Testis (tissue), 3 donors: ENCODE results near the gene ZNF232. TPM values are rescaled to one million over a fixed set of nuclear protein-coding genes. Genes with fewer than 3 reads are reported as not detected.
"Not testable (repeated sequence)": the region's sequence is repeated elsewhere in the genome, so short reads cannot be mapped to it uniquely, and the experiment has no call there.

Experiments used
- DNase-seq: peaks from one replicate; pipeline ENCODE4 v3.0.0-alpha.2; 2019
- H3K27ac ChIP-seq, 2 donors: fragments of 200-600 bp; sonication (generic); one replicate each; pipeline ENCODE4 v1.5.1; 2019
- H3K27me3 ChIP-seq: fragments of 200-600 bp; sonication (generic); one replicate; pipeline ENCODE4 v1.5.1; 2019
- H3K36me3 ChIP-seq: fragments of 200-600 bp; sonication (generic); one replicate; pipeline ENCODE4 v1.5.1; 2017; ENCODE audit warnings: low read depth; ENCODE audit errors: missing control alignments
- H3K4me1 ChIP-seq: fragments of 200-600 bp; sonication (generic); one replicate; pipeline ENCODE4 v1.5.1; 2019
- H3K4me3 ChIP-seq, 2 donors: fragments of 200-600 bp; sonication (generic); one replicate each; pipeline ENCODE4 v1.5.1; 2017 to 2019
- H3K9me3 ChIP-seq: fragments of 200-600 bp; sonication (generic); one replicate; pipeline ENCODE4 v1.5.1; 2017
- CTCF ChIP-seq, 3 experiments: fragments of 450-650 bp in 2 of 3; fragments of 200-600 bp in 1 of 3; sonication (generic) in 1 of 3; IDR thresholded peaks; one replicate each; pipeline ENCODE4 v1.5.1; 2016 to 2019; ENCODE audit warnings: antibody characterized with exemption in 3 of 3, mild to moderate bottlenecking in 2 of 3, moderate library complexity in 1 of 3
- POLR2A ChIP-seq: fragments of 450-650 bp; IDR thresholded peaks from one replicate; pipeline ENCODE4 v1.6.1; 2017; ENCODE audit warnings: antibody characterized with exemption, mild to moderate bottlenecking, moderate library complexity
- WGBS, 2 donors: methylation state at CpG; one replicate each; pipeline ENCODE4 v1.1.5; 2018; 5-methylcytosine and 5-hydroxymethylcytosine counted together
- intact Hi-C: fragments of 100-400 bp; cut with DNase I; formaldehyde crosslinking; loops from one replicate; pipeline ENCODE4 v1.15.1; 2023; ENCODE audit warnings: low total_unique reads
- polyA plus RNA-seq: library from polyadenylated mRNA; stranded (reverse); fragments of 350-450 nt; fragmentation: Illumina TruSeq; extraction: RNeasy Lipid Tissue Mini Kit (QIAGEN cat#74804); gene quantifications from one replicate; pipeline ENCODE4 v1.2.3, GENCODE V29; 2014; ENCODE audit warnings: low read depth, low replicate concordance; ENCODE audit not compliant: insufficient read depth
- total RNA-seq, 2 donors: library from RNA; depleted of rRNA; stranded (reverse); fragments of >200 nt; gene quantifications; one replicate each; pipeline ENCODE4 v1.2.3, GENCODE V29; 2016

The ZNF232 gene
- total and polyA plus RNA-seq, 3 donors from 2014 or later, result 8.6 to 21.7 (median 14.4) TPM

- intact Hi-C loops, H3K4me3 ChIP-seq, H3K36me3 ChIP-seq, DNase-seq, H3K4me1 ChIP-seq, H3K9me3 ChIP-seq, H3K27ac ChIP-seq, H3K27me3 ChIP-seq: not testable (repeated sequence)
- 86 to 93% methylated on average over 5 to 14 of the region's 14 CpGs for WGBS, 2 donors
Observed at GRCh38 chr17:5136580-5137412, 25.1 kb upstream of the ZNF232 start.

GRCh38 chr17:5135726-5136579, 24.3 kb upstream of the ZNF232 start:
- H3K27ac ChIP-seq, result no peak overlapping the region
- no peak for DNase-seq
- no peak overlapping the region for H3K4me3 ChIP-seq
- 93 to 94% methylated on average over 10 to 14 of the region's 14 CpGs for WGBS, 2 donors
- H3K9me3 ChIP-seq, result no peaks in the 10 kb centered on the region
- no peaks in the 10 kb centered on the region for H3K27me3 ChIP-seq
- H3K4me1 ChIP-seq, result no peaks in the 10 kb centered on the region
- H3K36me3 ChIP-seq, result no peaks in the 10 kb centered on the region
- no peak for TF ChIP-seq CTCF (IDR thresholded peaks at IDR 0.05)
- no peak for TF ChIP-seq POLR2A
- intact Hi-C loops, result no loop called here

GRCh38 chr17:5135131-5135712, 23.5 kb upstream of the ZNF232 start:
- WGBS, 2 donors, result 79 to 87% methylated on average over 8 of the region's 8 CpGs
- H3K27ac ChIP-seq, H3K4me1 ChIP-seq, H3K4me3 ChIP-seq, H3K9me3 ChIP-seq, DNase-seq, intact Hi-C loops, H3K27me3 ChIP-seq, H3K36me3 ChIP-seq: not testable (repeated sequence)

- H3K9me3 ChIP-seq, H3K27ac ChIP-seq, H3K4me1 ChIP-seq, H3K4me3 ChIP-seq, DNase-seq, H3K27me3 ChIP-seq, H3K36me3 ChIP-seq, intact Hi-C loops: not testable (repeated sequence)
- WGBS, 2 donors, result 90% methylated on average over 11 of the region's 11 CpGs
Observed at GRCh38 chr17:5134571-5134970, 22.9 kb upstream of the ZNF232 start.

GRCh38 chr17:5133961-5134360, 22.3 kb upstream of the ZNF232 start:
- DNase-seq, H3K9me3 ChIP-seq, intact Hi-C loops, H3K27me3 ChIP-seq, H3K27ac ChIP-seq, H3K4me3 ChIP-seq, H3K36me3 ChIP-seq, H3K4me1 ChIP-seq: not testable (repeated sequence)
- 88 to 93% methylated on average over 6 to 8 of the region's 8 CpGs for whole genome bisulfite sequencing, 2 donors

GRCh38 chr17:5133311-5133710, 21.6 kb upstream of the ZNF232 start:
- DNase-seq, result no peak
- Histone ChIP-seq H3K27me3 (no peaks in the 10 kb centered on the region), H3K27ac (no peak overlapping the region), H3K36me3 (no peaks in the 10 kb centered on the region), H3K4me3 (no peak overlapping the region), H3K9me3 (no peaks in the 10 kb centered on the region), H3K4me1 (no peaks in the 10 kb centered on the region)
- intact Hi-C loops, result no loop called here
- WGBS, 2 donors, result 82 to 90% methylated on average over 6 to 8 of the region's 8 CpGs
- TF ChIP-seq POLR2A (no peak), CTCF (IDR thresholded peaks at IDR 0.05) (no peak)

GRCh38 chr17:5132503-5133225, 21.0 kb upstream of the ZNF232 start:
- intact Hi-C loops, H3K4me1 ChIP-seq, DNase-seq, H3K36me3 ChIP-seq, H3K27me3 ChIP-seq, H3K27ac ChIP-seq, H3K9me3 ChIP-seq, H3K4me3 ChIP-seq: not testable (repeated sequence)
- 92% methylated on average over 15 of the region's 15 CpGs for WGBS, 2 donors

GRCh38 chr17:5131799-5132502, 20.3 kb upstream of the ZNF232 start:
- H3K27ac ChIP-seq, DNase-seq, H3K4me3 ChIP-seq, H3K4me1 ChIP-seq, H3K9me3 ChIP-seq, H3K36me3 ChIP-seq, H3K27me3 ChIP-seq, intact Hi-C loops: not testable (repeated sequence)
- 88 to 92% methylated on average over 12 to 16 of the region's 16 CpGs for whole genome bisulfite sequencing, 2 donors
